AG04450 (cell line): ENCODE data around the gene COQ10B. TPM values are rescaled to one million over a fixed set of nuclear protein-coding genes. Genes with fewer than 3 reads are reported as not detected.
"Not testable (repeated sequence)": the region's sequence is repeated elsewhere in the genome, so short reads cannot be mapped to it uniquely, and the experiment has no call there.

Experiments used
- CTCF ChIA-PET: fragments of 300-600, 350-600 bp; formaldehyde crosslinking; extraction: SDS; loops from one replicate; lab custom pipeline; 2022; ENCODE audit warnings: antibody characterized with exemption, inconsistent platforms; lab: Charles Lee
- POLR2A ChIA-PET: fragments of 350-600 bp; formaldehyde crosslinking; extraction: SDS; loops from one replicate; lab custom pipeline; 2021; ENCODE audit warnings: antibody characterized with exemption, inconsistent platforms; lab: Yijun Ruan, JAX
- DNase-seq: peaks from one replicate; pipeline ENCODE4 v3.0.0-alpha.2; 2011; ENCODE audit warnings: low read depth, low spot score
- H3K27ac ChIP-seq: one replicate; pipeline ENCODE4 v1.5.1; 2012; ENCODE audit warnings: low read depth, low read length, control low read depth
- H3K27me3 ChIP-seq: one replicate; pipeline ENCODE4 v1.6.0; 2012; ENCODE audit warnings: low read length; ENCODE audit not compliant: control insufficient read depth, insufficient read depth
- H3K4me3 ChIP-seq: 2 replicates; pipeline ENCODE4 v1.5.1; 2011; ENCODE audit warnings: mild to moderate bottlenecking, low read depth, low read length, control low read depth
- H3K9me3 ChIP-seq: 2 replicates; pipeline ENCODE4 v1.5.1; 2012; ENCODE audit warnings: low read length; ENCODE audit not compliant: control insufficient read depth, insufficient read depth
- CTCF ChIP-seq: IDR thresholded peaks from 2 replicates; pipeline ENCODE4 v1.5.1; 2011; ENCODE audit warnings: low read depth, low read length, control low read depth, inconsistent platforms
- polyA plus RNA-seq: library from polyadenylated mRNA; depleted of rRNA; stranded (reverse); fragments of >200 nt; gene quantifications from 2 replicates; pipeline ENCODE4 v1.2.3, GENCODE V29; 2011

Gene COQ10B
- polyA plus RNA-seq, 1 experiment = 5.8 TPM

- H3K9me3 ChIP-seq = peaks cover 6% of the 10 kb centered on the region
- CTCF ChIA-PET = no interaction called here
- no peak overlapping the region for H3K27ac ChIP-seq
- POLR2A ChIA-PET = no interaction called here
- no peaks in the 10 kb centered on the region for H3K27me3 ChIP-seq
- no peak for DNase-seq
- H3K4me3 ChIP-seq = no peak overlapping the region
- no peak for TF ChIP-seq CTCF
These were observed 24.4 kb downstream of the COQ10B start for GRCh38 chr2:197477797-197478196.

GRCh38 chr2:197480165-197481036, 27.0 kb downstream of the COQ10B start:
- CTCF ChIA-PET = no interaction called here
- POLR2A ChIA-PET = interaction anchor here (1.1 to 1.4 kb wide), 2 partner anchors 16 to 20 kb away, joined by 4 to 5 read pairs; partner anchors contain the start of genes HSPD1 and HSPE1
- no peak for TF ChIP-seq CTCF
- Histone ChIP-seq H3K4me3 (no peak overlapping the region), H3K9me3 (peaks cover 18% of the 10 kb centered on the region), H3K27me3 (no peaks in the 10 kb centered on the region), H3K27ac (no peak overlapping the region)
- DNase-seq = no peak

- DNase-seq, H3K27ac ChIP-seq, H3K4me3 ChIP-seq, H3K27me3 ChIP-seq: not testable (repeated sequence)
- CTCF ChIA-PET = interaction anchor here (0.6 to 0.7 kb wide), 2 partner anchors 55 to 1347 kb away, joined by 3 read pairs; no protein-coding TSS in a partner anchor
- POLR2A ChIA-PET = interaction anchor here (0.6 kb wide), 1 partner anchor 15 kb away, joined by 3 read pairs; the partner anchor contains the start of gene HSPD1
- H3K9me3 ChIP-seq = peaks cover 18% of the 10 kb centered on the region
These were observed 30.9 kb downstream of the COQ10B start for GRCh38 chr2:197484248-197484647.

- Histone ChIP-seq H3K9me3 (peaks cover 18% of the 10 kb centered on the region), H3K4me3 (no peak overlapping the region), H3K27ac (no peak overlapping the region), H3K27me3 (no peaks in the 10 kb centered on the region)
- no peak for TF ChIP-seq CTCF
- DNase-seq = no peak
- ChIA-PET CTCF (no interaction called here), POLR2A (interaction anchor here (0.5 kb wide), 1 partner anchor 186 kb away, joined by 10 read pairs; no protein-coding TSS in a partner anchor)
These were observed 32.8 kb downstream of the COQ10B start for GRCh38 chr2:197486175-197486574.

- DNase-seq = no peak
- H3K27ac ChIP-seq = no peak overlapping the region
- H3K27me3 ChIP-seq = no peaks in the 10 kb centered on the region
- no peak overlapping the region for H3K4me3 ChIP-seq
- ChIA-PET POLR2A (no interaction called here), CTCF (no interaction called here)
- peaks cover 16% of the 10 kb centered on the region for H3K9me3 ChIP-seq
- TF ChIP-seq CTCF = no peak
These were observed 34.0 kb downstream of the COQ10B start for GRCh38 chr2:197487385-197487784.
